GM12878 (cell line): ENCODE results near the gene SLC45A3. TPM values are rescaled to one million over a fixed set of nuclear protein-coding genes. Genes with fewer than 3 reads are reported as not detected.
"Not testable (repeated sequence)": the region's sequence is repeated elsewhere in the genome, so short reads cannot be mapped to it uniquely, and the experiment has no call there.

Experiments
- ATAC-seq: fragments of 200-7000 bp; cut with Tn5 transposase; 3 replicates; pipeline ENCODE4 v1.9.1; 2020; ENCODE audit warnings: mild to moderate bottlenecking, moderate library complexity
- BruUV-seq: library from RNA; stranded (reverse); fragments of 400-500 nt; replicated peaks from 2 replicates; lab custom pipeline; 2021; lab: Mats Ljungman, UMichigan
- CTCF ChIA-PET: fragments of 300-600 bp; sonication (Branson Sonifier 250); formaldehyde crosslinking; extraction: SDS; loops from one replicate; lab custom pipeline; 2021; ENCODE audit warnings: inconsistent platforms; lab: Yijun Ruan, JAX
- POLR2A ChIA-PET: fragments of 350-600 bp; formaldehyde crosslinking; extraction: SDS; loops from one replicate; lab custom pipeline; 2021; ENCODE audit warnings: inconsistent platforms; lab: Charles Lee
- RAD21 ChIA-PET: fragments of 300-600 bp; sonication (Branson Sonifier 250); formaldehyde crosslinking; loops from one replicate; lab custom pipeline; 2023; ENCODE audit warnings: antibody characterized with exemption; ENCODE audit not compliant: unreplicated experiment; lab: Charles Lee
- SMC1A ChIA-PET: fragments of 300-600 bp; sonication (Branson Sonifier 250); formaldehyde crosslinking; loops from one replicate; lab custom pipeline; 2023; ENCODE audit not compliant: unreplicated experiment, uncharacterized antibody; lab: Charles Lee
- DNase-seq: peaks from one replicate; pipeline ENCODE4 v3.0.0-alpha.2; 2011; ENCODE audit warnings: low read depth, low spot score
- FAIRE-seq: peaks from 3 replicates; lab custom pipeline; 2011; peaks lifted over from hg19 to GRCh38; lab: Jason Lieb, UNC
- H2AFZ ChIP-seq: 2 replicates; pipeline ENCODE4 v1.6.0; 2011; ENCODE audit warnings: low read depth, low read length, control low read depth; ENCODE audit not compliant: control insufficient read depth
- H3K27ac ChIP-seq: 2 replicates; pipeline ENCODE4 v1.5.1; 2011; ENCODE audit warnings: control low read depth; ENCODE audit not compliant: control insufficient read depth, insufficient read depth
- H3K27me3 ChIP-seq, 2 experiments: replicated peaks in 1 of 2; 2 replicates each; pipeline versions ENCODE4 v1.6.0 to v1.6.1; 2011; ENCODE audit warnings: low read length in 1 of 2; ENCODE audit not compliant: control insufficient read depth in 2 of 2, insufficient read depth in 2 of 2
- H3K36me3 ChIP-seq, 2 experiments: 2 replicates each; pipeline ENCODE4 v1.5.1; 2011; ENCODE audit warnings: low read length in 1 of 2; ENCODE audit not compliant: control insufficient read depth in 2 of 2, insufficient read depth in 2 of 2
- H3K4me1 ChIP-seq: 2 replicates; pipeline ENCODE4 v1.6.1; 2011; ENCODE audit warnings: mild to moderate bottlenecking, low read length, moderate library complexity, mixed read lengths; ENCODE audit not compliant: control insufficient read depth, insufficient read depth
- H3K4me2 ChIP-seq: 2 replicates; pipeline ENCODE4 v1.6.0; 2011; ENCODE audit warnings: control low read depth; ENCODE audit not compliant: control insufficient read depth, insufficient read depth
- H3K4me3 ChIP-seq: fragments of 200-600 bp; sonication (generic); 2 replicates; pipeline ENCODE4 v1.5.1; 2016
- H3K79me2 ChIP-seq: 2 replicates; pipeline ENCODE4 v1.6.0; 2011; ENCODE audit warnings: low read length; ENCODE audit not compliant: control insufficient read depth, insufficient read depth
- H3K9ac ChIP-seq: 2 replicates; pipeline ENCODE4 v1.8.0; 2011; ENCODE audit warnings: low read length, control low read depth, mixed read lengths; ENCODE audit not compliant: control insufficient read depth, insufficient read depth
- H3K9me3 ChIP-seq: replicated peaks from 3 replicates; pipeline ENCODE4 v1.5.1; 2011; ENCODE audit warnings: mild to moderate bottlenecking, low read length; ENCODE audit not compliant: control insufficient read depth, insufficient read depth
- H4K20me1 ChIP-seq: 2 replicates; pipeline ENCODE4 v1.6.0; 2011; ENCODE audit not compliant: control insufficient read depth, insufficient read depth
- ASH2L ChIP-seq: fragments of 300-600, 200-600 bp; sonication (generic); IDR thresholded peaks from 2 replicates; pipeline ENCODE4 v1.6.1; 2017; ENCODE audit warnings: low read depth, mild to moderate bottlenecking, borderline replicate concordance
- ATF3 ChIP-seq: IDR thresholded peaks from 2 replicates; pipeline ENCODE4 v1.6.1; 2011; ENCODE audit warnings: low read depth, mild to moderate bottlenecking, low read length, moderate library complexity, borderline replicate concordance; ENCODE audit errors: extremely low read depth
- E2F4 ChIP-seq: IDR thresholded peaks from 2 replicates; pipeline ENCODE4 v1.6.1; 2012; ENCODE audit warnings: low read depth, low read length, improper control_type of control experiment
- FOXM1 ChIP-seq: IDR thresholded peaks from 2 replicates; pipeline ENCODE4 v1.6.1; 2012; ENCODE audit warnings: low read depth, mild to moderate bottlenecking, inconsistent platforms, low read length, moderate library complexity
- HDAC6 ChIP-seq: fragments of 200-600 bp; sonication (generic); IDR thresholded peaks from one replicate; pipeline ENCODE4 v1.8.0; 2017; ENCODE audit warnings: antibody characterized with exemption; ENCODE audit not compliant: unreplicated experiment
- HSF1 ChIP-seq: fragments of 150-350 bp; IDR thresholded peaks from 2 replicates; pipeline ENCODE4 v1.6.1; 2014; ENCODE audit warnings: mild to moderate bottlenecking, low read depth, low read length
- KDM1A ChIP-seq: fragments of 200-600 bp; sonication (generic); IDR thresholded peaks from 2 replicates; pipeline ENCODE4 v1.6.1; 2016; ENCODE audit warnings: borderline replicate concordance
- WGBS: methylation state at CpG from one replicate; pipeline ENCODE4 v1.1.6; 2016; ENCODE audit warnings: low lambda C conversion rate; ENCODE audit not compliant: insufficient replicate concordance, insufficient coverage; ENCODE audit errors: missing lambda C conversion rate; 5-methylcytosine and 5-hydroxymethylcytosine counted together
- in situ Hi-C: fragments of 300-500 bp; cut with MboI; formaldehyde crosslinking; loops from 9 replicates; pipeline ENCODE4 v1.14.3; 2018; ENCODE audit warnings: mixed read lengths
- intact Hi-C: fragments of 100-400 bp; cut with micrococcal nuclease; formaldehyde crosslinking; loops from one replicate; pipeline ENCODE4 v1.14.2; 2022; ENCODE audit not compliant: unreplicated experiment
- polyA plus RNA-seq, 11 experiments: library from polyadenylated mRNA; depleted of rRNA in 4 of 11; unstranded in 6 of 11; stranded (reverse) in 5 of 11; fragments of >200 nt; fragmentation: Nextera tagmentation in 4 of 11; fragmentation: Illumina TruSeq in 1 of 11; extraction: Ambion mirVana in 4 of 11; extraction: Trizol in 1 of 11; gene quantifications; 1 replicate in 1 of 11; 2 replicates in 10 of 11; pipeline versions ENCODE4 v1.2.1 to v1.2.3, GENCODE V29; 2011 to 2016; ENCODE audit warnings: inconsistent platforms in 2 of 11, missing spikeins in 2 of 11, low read depth in 1 of 11
- total RNA-seq, 4 experiments: library from RNA; depleted of rRNA in 3 of 4; stranded (reverse); fragments of >200 nt in 3 of 4; fragmentation: Illumina TruSeq in 1 of 4; extraction: Trizol in 1 of 4; gene quantifications; 2 replicates each; pipeline versions ENCODE4 v1.2.1 to v1.2.3, GENCODE V29; 2013 to 2021
- TF ChIP-seq, protein P1 (sequence below): fragments of 150-350 bp; IDR thresholded peaks from 2 replicates; pipeline ENCODE4 v1.6.1; 2016; ENCODE audit warnings: low read depth, low read length
- TF ChIP-seq, protein P2 (sequence below): fragments of 450-650 bp; IDR thresholded peaks from 2 replicates; pipeline ENCODE4 v1.6.1; 2017; ENCODE audit warnings: low read depth, mild to moderate bottlenecking, moderate library complexity

The SLC45A3 gene
- total and polyA plus RNA-seq, 10 of the 15 experiments (the other 5 are each of a cell fraction or from before 2014, with no cell fraction given) = 0.26 to 10.3 (median 4.1) TPM

GRCh38 chr1:205725514-205725913 lies 45.2 kb upstream of the SLC45A3 start (continued):
- TF ChIP-seq HDAC6 = no peak
- TF ChIP-seq ATF3 = no peak
- no peak for TF ChIP-seq KDM1A
- no peak for TF ChIP-seq FOXM1
- TF ChIP-seq ASH2L = no peak
- TF ChIP-seq, protein P1, sequence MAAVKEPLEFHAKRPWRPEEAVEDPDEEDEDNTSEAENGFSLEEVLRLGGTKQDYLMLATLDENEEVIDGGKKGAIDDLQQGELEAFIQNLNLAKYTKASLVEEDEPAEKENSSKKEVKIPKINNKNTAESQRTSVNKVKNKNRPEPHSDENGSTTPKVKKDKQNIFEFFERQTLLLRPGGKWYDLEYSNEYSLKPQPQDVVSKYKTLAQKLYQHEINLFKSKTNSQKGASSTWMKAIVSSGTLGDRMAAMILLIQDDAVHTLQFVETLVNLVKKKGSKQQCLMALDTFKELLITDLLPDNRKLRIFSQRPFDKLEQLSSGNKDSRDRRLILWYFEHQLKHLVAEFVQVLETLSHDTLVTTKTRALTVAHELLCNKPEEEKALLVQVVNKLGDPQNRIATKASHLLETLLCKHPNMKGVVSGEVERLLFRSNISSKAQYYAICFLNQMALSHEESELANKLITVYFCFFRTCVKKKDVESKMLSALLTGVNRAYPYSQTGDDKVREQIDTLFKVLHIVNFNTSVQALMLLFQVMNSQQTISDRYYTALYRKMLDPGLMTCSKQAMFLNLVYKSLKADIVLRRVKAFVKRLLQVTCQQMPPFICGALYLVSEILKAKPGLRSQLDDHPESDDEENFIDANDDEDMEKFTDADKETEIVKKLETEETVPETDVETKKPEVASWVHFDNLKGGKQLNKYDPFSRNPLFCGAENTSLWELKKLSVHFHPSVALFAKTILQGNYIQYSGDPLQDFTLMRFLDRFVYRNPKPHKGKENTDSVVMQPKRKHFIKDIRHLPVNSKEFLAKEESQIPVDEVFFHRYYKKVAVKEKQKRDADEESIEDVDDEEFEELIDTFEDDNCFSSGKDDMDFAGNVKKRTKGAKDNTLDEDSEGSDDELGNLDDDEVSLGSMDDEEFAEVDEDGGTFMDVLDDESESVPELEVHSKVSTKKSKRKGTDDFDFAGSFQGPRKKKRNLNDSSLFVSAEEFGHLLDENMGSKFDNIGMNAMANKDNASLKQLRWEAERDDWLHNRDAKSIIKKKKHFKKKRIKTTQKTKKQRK = no peak
- TF ChIP-seq HSF1 = no peak
- TF ChIP-seq E2F4 = no peak
- TF ChIP-seq, protein P2, sequence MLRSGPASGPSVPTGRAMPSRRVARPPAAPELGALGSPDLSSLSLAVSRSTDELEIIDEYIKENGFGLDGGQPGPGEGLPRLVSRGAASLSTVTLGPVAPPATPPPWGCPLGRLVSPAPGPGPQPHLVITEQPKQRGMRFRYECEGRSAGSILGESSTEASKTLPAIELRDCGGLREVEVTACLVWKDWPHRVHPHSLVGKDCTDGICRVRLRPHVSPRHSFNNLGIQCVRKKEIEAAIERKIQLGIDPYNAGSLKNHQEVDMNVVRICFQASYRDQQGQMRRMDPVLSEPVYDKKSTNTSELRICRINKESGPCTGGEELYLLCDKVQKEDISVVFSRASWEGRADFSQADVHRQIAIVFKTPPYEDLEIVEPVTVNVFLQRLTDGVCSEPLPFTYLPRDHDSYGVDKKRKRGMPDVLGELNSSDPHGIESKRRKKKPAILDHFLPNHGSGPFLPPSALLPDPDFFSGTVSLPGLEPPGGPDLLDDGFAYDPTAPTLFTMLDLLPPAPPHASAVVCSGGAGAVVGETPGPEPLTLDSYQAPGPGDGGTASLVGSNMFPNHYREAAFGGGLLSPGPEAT = no peak
- TF ChIP-seq, all 136 proteins: peak for 0

- H3K36me3 ChIP-seq = peaks cover 5 to 29% of the 10 kb centered on the region in 2 experiments
- H2AFZ ChIP-seq, FAIRE-seq, ATAC-seq, in situ Hi-C loops, DNase-seq, H3K4me2 ChIP-seq, H3K27ac ChIP-seq, BruUV-seq, H3K9ac ChIP-seq, H3K9me3 ChIP-seq, intact Hi-C loops, H3K4me3 ChIP-seq, H4K20me1 ChIP-seq, H3K79me2 ChIP-seq, H3K4me1 ChIP-seq, H3K27me3 ChIP-seq: not testable (repeated sequence)
- CTCF ChIA-PET = interaction anchor here (1.0 to 6.1 kb wide), 6 partner anchors 10 to 128 kb away, joined by 3 to 59 read pairs (median 4); no protein-coding TSS in a partner anchor
- 100% methylated on average over 1 of the region's 2 CpGs for WGBS
- RAD21 ChIA-PET = interaction anchor here (0.6 to 1.8 kb wide), 2 partner anchors 62 to 79 kb away, joined by 5 to 6 read pairs; no protein-coding TSS in a partner anchor
- SMC1A ChIA-PET = interaction anchor here (1.0 to 7.6 kb wide), 7 partner anchors 8 to 88 kb away, joined by 3 to 66 read pairs (median 5); no protein-coding TSS in a partner anchor
- POLR2A ChIA-PET = interaction anchor here (0.6 to 0.7 kb wide), 2 partner anchors 17 to 28 kb away, joined by 3 to 4 read pairs; no protein-coding TSS in a partner anchor
These were observed 40.4 kb upstream of the SLC45A3 start for GRCh38 chr1:205720740-205721139.
